Measurements from ENCODE around the gene SLC39A13.

Gene SLC39A13

GRCh38 chr11:47430524-47430923, 22.1 kb downstream of the SLC39A13 start:
- DNase-seq (ENCODE audit: low read depth): no peak

DNA sequence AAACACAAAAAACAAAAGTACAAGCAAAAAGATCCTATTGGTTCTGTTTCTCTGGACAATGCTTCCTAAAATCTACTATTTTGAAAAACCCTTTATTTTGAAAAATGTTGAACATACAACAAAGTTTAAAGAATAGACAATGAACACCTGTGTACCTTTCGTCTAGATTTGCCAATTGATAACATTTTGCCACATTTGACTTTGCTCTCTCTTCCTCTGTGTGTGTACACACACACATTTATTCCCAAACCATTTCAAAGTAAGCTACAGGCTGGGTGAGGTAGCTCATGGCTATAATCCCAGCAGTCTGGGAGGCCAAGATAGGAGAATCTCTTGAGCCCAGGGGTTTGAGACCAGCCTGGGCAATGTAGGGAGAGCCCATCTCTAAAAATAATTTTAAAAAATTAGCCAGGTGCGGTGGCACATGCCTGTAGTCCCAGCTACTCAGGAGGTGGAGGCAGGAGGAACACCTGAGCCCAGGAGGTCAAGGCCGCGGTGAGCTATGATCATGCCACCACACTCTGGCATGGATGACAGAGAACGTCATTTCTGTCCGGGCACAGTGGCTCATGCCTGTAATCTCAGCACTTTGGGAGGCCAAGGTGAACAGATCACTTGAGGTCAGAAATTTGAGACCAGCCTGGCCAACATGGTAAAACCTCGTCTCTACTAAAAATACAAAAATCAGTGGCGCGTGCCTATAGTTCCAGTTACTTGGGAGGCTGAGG, 23.1 kb downstream of the SLC39A13 start:
- DNase-seq (ENCODE audit: low read depth): no peak

DNA sequence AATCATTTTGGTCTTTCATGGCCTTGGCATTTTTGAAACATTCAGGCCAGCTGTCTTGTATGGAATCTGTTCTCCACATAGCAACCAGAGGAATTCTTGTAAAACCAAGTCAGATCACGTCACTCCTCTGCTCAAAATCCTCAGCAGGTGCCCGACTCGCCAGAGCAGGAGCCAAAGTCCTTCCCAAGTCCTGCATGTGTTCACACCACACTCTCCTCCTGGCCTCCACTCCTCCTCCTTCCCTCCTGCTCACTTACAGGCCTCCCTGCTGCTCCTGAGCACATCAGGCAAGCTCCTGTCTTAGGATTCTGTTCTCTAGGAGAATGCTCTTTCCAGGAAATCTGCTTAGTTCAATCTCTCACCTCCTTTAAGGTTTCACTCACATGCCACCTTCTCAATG, 24.8 kb downstream of the SLC39A13 start:
- DNase-seq (ENCODE audit: low read depth): no peak

- peak; percentile 91 for DNase-seq (ENCODE audit: low read depth)
Observed at GRCh38 chr11:47434011-47434786, 25.8 kb downstream of the SLC39A13 start.

DNA sequence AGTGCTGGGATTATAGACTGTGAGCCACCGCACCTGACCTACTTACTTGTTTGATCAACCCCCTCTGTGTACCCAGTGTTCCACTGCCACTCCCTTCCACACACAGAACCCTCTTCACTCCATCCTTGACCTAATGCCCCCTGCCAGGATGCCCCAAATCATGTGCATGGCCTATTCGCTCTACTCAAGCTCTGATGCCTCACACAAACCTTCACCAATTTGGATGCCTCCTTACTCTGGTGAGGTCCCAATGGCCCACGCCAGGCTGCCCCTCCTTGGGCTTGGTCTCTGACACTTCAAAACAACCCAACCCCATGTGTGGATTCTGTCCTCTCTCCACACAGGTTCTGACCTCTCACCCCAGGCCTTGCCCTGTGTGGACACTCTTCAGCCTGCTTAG, 27.3 kb downstream of the SLC39A13 start:
- DNase-seq (ENCODE audit: low read depth): no peak

DNA sequence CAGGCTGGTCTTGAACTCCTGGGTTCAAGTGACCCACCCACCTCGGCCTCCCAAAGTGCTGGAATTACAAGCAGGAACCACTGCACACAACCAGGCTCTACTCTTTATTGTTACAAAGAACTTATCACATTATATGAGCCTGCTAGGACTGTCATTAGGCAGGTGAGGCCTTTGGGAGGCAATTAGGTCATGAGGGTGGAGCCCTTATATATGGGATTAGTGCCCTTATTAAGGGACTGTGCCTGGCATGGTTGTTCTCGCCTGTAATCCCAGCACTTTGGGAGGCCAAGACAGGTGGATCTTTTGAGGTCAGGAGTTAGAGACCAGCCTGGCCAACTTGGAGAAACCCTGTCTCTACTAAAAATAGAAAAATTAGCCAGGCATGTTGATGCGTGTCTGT, 28.3 kb downstream of the SLC39A13 start:
- DNase-seq (ENCODE audit: low read depth): no peak

DNA sequence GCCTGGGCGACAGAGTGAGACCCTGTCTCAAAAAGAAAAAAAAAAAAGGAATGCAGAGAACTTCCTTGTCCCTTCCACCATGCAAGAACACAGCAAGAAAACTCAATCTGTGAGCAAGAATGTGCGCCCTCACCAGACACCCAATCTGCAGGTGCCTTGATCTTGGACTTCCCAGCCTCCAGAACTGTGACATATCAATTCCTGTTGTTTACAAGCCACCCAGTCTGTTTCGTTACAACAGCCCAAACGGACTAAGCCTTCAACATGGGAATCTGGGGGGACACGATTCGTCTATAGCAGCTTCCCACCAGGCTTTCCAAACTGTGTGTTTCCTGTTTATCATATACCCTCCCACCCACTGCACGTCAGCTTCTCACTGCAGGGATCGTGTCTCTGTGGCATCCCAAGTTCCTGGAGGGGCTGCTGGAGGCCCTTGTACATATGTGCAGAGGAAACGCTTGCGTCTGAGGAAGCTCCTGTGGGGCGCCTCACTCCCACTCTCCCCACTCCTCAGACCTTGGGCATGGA, 28.9 kb downstream of the SLC39A13 start:
- no peak for DNase-seq (ENCODE audit: low read depth)

- DNase-seq (ENCODE audit: low read depth): no peak
Observed at GRCh38 chr11:47437746-47438418, 29.5 kb downstream of the SLC39A13 start.

- DNase-seq (ENCODE audit: low read depth): no peak
Observed at GRCh38 chr11:47438721-47439120, 30.3 kb downstream of the SLC39A13 start.

DNA sequence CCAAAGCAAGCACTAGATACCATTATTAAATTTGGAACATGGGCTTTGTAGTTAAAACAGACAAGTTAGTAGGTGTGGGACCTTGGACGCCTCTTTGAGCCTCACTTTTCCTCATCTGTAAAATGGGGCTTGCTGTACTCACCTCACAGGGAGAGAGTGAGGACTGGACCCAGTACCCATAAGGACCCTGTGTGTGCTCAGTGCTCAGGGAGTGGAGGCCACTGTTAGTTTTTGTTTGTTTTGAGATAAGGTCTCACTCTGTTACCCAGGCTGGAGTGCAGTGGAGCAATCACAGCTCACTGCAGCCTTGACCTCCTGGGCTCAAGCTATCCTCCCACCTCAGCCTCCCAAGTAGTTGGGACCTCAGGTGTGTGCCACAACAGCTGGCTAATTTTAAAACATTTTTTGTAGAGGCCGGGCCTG, 31.7 kb downstream of the SLC39A13 start:
- no peak for DNase-seq (ENCODE audit: low read depth)

DNA sequence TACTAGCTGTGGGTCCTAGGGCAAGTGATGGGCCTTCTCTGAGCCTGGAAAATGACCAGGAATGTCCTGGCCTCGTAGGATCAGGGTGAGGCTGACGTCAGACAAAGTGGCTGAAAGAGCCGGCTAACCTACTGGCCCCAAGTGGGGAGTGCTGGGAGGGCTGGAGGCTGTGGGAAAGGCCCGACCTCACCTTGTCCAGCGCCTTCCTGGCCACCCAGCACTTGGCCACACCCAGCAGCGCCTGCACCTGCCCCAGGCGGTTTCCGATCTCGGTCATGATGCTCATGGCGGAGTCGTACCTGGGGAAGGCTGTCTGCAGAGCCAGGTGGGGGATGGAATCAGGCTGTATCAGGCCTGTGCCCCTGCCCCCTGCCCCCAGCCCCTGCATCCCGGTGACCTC, 33.0 kb downstream of the SLC39A13 start:
- no peak for DNase-seq (ENCODE audit: low read depth)

- no peak for DNase-seq (ENCODE audit: low read depth)
Observed at GRCh38 chr11:47442514-47442913, 34.1 kb downstream of the SLC39A13 start.

DNA sequence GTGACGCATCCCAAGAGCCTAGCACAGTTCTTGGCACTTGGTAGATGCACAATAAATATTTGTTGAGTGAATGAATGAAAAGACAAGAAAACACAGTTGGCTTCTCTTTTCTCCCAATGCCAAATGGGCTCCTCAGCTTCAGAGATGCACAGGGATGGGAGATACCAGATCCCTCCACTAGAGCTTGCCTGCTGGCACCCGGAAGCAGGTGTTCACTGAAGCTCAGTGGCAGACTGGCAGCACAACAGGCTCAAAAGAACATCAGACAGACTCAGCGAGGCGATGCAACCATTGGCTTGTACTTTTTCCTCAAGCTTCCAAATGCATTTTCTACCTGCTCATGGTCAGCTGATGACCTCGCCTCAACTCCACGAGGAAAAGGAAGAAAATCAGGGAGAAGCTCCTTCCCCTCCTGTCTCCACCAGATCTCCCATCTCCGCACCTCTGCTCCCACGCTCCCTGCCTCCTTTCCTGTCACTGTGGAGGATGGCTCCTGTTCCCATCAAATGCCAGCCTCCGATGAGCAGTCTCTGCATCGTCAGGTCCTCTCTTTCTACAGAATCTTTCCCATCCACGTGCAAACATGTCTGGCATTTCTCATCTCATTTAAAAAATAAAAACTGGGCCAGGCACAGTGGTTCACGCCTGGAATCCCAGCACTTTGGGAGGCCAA, 34.8 kb downstream of the SLC39A13 start:
- no peak for DNase-seq (ENCODE audit: low read depth)

- no peak for DNase-seq (ENCODE audit: low read depth)
Observed at GRCh38 chr11:47443817-47444216, 35.4 kb downstream of the SLC39A13 start.

DNA sequence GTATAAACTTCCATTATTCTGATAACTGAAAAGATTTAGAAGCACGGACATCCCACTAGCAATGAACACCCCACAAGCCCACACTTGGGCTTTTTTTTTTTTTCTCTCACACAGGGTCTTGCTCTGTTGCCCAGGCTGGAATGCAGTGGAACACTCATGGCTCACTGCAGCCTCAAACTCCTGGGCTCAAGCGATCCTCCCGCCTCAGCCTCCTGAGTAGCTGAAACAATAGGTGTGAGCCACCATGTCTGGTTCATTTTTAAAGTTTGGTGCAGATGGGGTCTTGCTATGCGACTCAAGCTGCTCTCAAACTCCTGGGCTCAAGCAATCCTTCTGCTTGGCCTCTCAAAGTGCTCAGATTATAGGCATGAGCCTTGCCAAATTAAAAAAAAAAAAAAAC, 37.5 kb downstream of the SLC39A13 start:
- no peak for DNase-seq (ENCODE audit: low read depth)

- DNase-seq (ENCODE audit: low read depth): no peak
Observed at GRCh38 chr11:47446833-47447232, 38.4 kb downstream of the SLC39A13 start.

- no peak for DNase-seq (ENCODE audit: low read depth)
Observed at GRCh38 chr11:47447906-47448305, 39.5 kb downstream of the SLC39A13 start.

- DNase-seq (ENCODE audit: low read depth): no peak
Observed at GRCh38 chr11:47448566-47449427, 40.4 kb downstream of the SLC39A13 start, which contains the start of gene RAPSN. TSS of gene RAPSN (minus strand) at chr11:47449136. CDS start at chr11:47448964, 172 bp downstream.

GRCh38 chr11:47449541-47449940, 41.2 kb downstream of the SLC39A13 start:
- DNase-seq (ENCODE audit: low read depth): no peak

GRCh38 chr11:47451436-47451835, 43.0 kb downstream of the SLC39A13 start:
- no peak for DNase-seq (ENCODE audit: low read depth)

DNA sequence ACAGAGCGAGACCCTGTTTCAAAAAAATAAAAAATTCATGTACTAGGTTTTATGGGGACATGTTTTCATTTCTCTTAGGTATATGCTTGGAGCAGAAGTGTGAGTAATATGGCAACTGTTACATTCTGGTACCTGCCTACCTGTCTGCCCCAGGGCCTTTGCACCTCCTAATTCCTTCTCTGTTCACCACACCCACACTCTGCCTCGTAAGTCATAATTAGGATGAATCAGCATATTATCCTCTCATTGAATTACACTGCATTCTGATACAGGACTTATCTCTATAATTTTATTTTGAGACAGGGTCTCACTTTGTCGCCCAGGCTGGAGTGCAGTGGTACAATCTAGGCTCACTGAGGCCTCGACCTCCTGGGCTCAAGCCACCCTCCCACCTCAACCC, 43.6 kb downstream of the SLC39A13 start:
- DNase-seq (ENCODE audit: low read depth): no peak
